Erythroblast (primary cell): ENCODE data around the gene PDK3.

Source experiments
- GATA1 ChIP-seq: IDR thresholded peaks from 2 replicates; pipeline ENCODE4 v1.6.1; 2011; ENCODE audit warnings: low read depth, mild to moderate bottlenecking, control low read depth, low read length, moderate library complexity
- POLR2A ChIP-seq: IDR thresholded peaks from 2 replicates; pipeline ENCODE4 v1.6.1; 2011; ENCODE audit warnings: mild to moderate bottlenecking, low read length

DNA sequence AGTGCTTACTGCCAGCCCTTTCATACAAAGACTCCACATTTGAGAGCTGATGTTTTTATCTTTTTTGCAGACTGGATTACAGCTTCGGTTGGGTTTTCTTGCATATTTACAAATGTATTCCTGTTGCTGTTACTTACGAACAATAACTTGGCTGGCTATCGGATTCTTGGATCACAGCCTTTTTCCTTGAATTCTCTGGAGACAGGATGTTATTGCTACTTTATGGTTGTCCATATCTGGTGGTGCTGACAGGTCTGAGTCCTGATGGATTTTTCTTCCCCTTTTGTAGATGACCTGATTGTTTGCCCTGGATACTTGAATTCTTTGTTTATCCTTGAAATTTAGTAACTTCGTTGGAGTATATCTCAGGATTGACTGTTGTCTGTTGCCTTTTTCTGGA lies 77.7 kb downstream of the PDK3 start:
- TF ChIP-seq POLR2A = no peak
- TF ChIP-seq GATA1 = no peak
